Measurements from ENCODE around the gene TINCR.

Gene TINCR

GRCh38 chr19:5588906-5589676 lies 21.3 kb upstream of the TINCR start:
- DNase-seq (ENCODE audit: low read depth) = no peak

GRCh38 chr19:5588441-5588840 lies 20.7 kb upstream of the TINCR start:
- no peak for DNase-seq (ENCODE audit: low read depth)

GRCh38 chr19:5587661-5588060 lies 19.9 kb upstream of the TINCR start:
- DNase-seq (ENCODE audit: low read depth) = no peak

- DNase-seq (ENCODE audit: low read depth) = no peak
Measured at GRCh38 chr19:5587071-5587455, 19.3 kb upstream of the TINCR start.

- DNase-seq (ENCODE audit: low read depth) = no peak
Measured at GRCh38 chr19:5586300-5587070, 18.7 kb upstream of the TINCR start.

GRCh38 chr19:5585461-5586299 lies 17.9 kb upstream of the TINCR start:
- DNase-seq (ENCODE audit: low read depth) = no peak

- no peak for DNase-seq (ENCODE audit: low read depth)
Measured at GRCh38 chr19:5580161-5580571, 12.4 kb upstream of the TINCR start.

GRCh38 chr19:5579697-5580096 lies 11.9 kb upstream of the TINCR start:
- DNase-seq (ENCODE audit: low read depth) = no peak

- no peak for DNase-seq (ENCODE audit: low read depth)
Measured at GRCh38 chr19:5579286-5579685, 11.5 kb upstream of the TINCR start.

GRCh38 chr19:5578097-5578846 lies 10.5 kb upstream of the TINCR start:
- no peak for DNase-seq (ENCODE audit: low read depth)

- DNase-seq (ENCODE audit: low read depth) = no peak
Measured at GRCh38 chr19:5575590-5575989, 7.8 kb upstream of the TINCR start.

- no peak for DNase-seq (ENCODE audit: low read depth)
Measured at GRCh38 chr19:5572556-5573286, 5.0 kb upstream of the TINCR start.

- DNase-seq (ENCODE audit: low read depth) = no peak
Measured at GRCh38 chr19:5571777-5572176, 4.0 kb upstream of the TINCR start.

GRCh38 chr19:5567970-5568407 lies 236 bp upstream of the TINCR start:
- DNase-seq (ENCODE audit: low read depth) = no peak

GRCh38 chr19:5564930-5565329 lies 2.8 kb downstream of the TINCR start:
- DNase-seq (ENCODE audit: low read depth) = no peak

GRCh38 chr19:5563935-5564612 lies 3.7 kb downstream of the TINCR start:
- DNase-seq (ENCODE audit: low read depth) = no peak

- DNase-seq (ENCODE audit: low read depth) = no peak
Measured at GRCh38 chr19:5563008-5563431, 4.7 kb downstream of the TINCR start.

GRCh38 chr19:5562280-5562679 lies 5.5 kb downstream of the TINCR start:
- no peak for DNase-seq (ENCODE audit: low read depth)

- DNase-seq (ENCODE audit: low read depth) = no peak
Measured at GRCh38 chr19:5561559-5561958, 6.2 kb downstream of the TINCR start.

- DNase-seq (ENCODE audit: low read depth) = no peak
Measured at GRCh38 chr19:5560156-5560555, 7.6 kb downstream of the TINCR start.

- no peak for DNase-seq (ENCODE audit: low read depth)
Measured at GRCh38 chr19:5559804-5560133, 8.0 kb downstream of the TINCR start.

All from HS-27A (cell line).